Fibroblast of lung (primary cell): ENCODE results near the gene CSNK1G2. TPM values are rescaled to one million over a fixed set of nuclear protein-coding genes. Genes with fewer than 3 reads are reported as not detected.

Experiments used
- DNase-seq, 2 donors: peaks; one replicate each; pipeline versions ENCODE4 v3.0.0 to v3.0.0-alpha.2; 2010; ENCODE audit warnings: low read depth in 2 of 2
- H2AFZ ChIP-seq: 2 replicates; pipeline ENCODE4 v1.5.1; 2012; ENCODE audit warnings: low read length, control low read depth, inconsistent platforms
- H3K27ac ChIP-seq: 2 replicates; pipeline ENCODE4 v1.5.1; 2011; ENCODE audit warnings: low read length, control low read depth; ENCODE audit not compliant: insufficient read depth
- H3K27me3 ChIP-seq: 2 replicates; pipeline ENCODE4 v1.5.1; 2011; ENCODE audit warnings: mild to moderate bottlenecking, low read length; ENCODE audit not compliant: control insufficient read depth, insufficient read depth
- H3K36me3 ChIP-seq: 2 replicates; pipeline ENCODE4 v1.5.1; 2011; ENCODE audit warnings: low read length; ENCODE audit not compliant: control insufficient read depth, insufficient read depth
- H3K4me1 ChIP-seq: 2 replicates; pipeline ENCODE4 v1.5.1; 2011; ENCODE audit warnings: low read length; ENCODE audit not compliant: control insufficient read depth, insufficient read depth; ENCODE audit errors: extremely low read depth
- H3K4me2 ChIP-seq: 2 replicates; pipeline ENCODE4 v1.5.1; 2011; ENCODE audit warnings: low read length, control low read depth; ENCODE audit not compliant: insufficient read depth; ENCODE audit errors: extremely low read depth
- H3K4me3 ChIP-seq, 4 experiments: fragments of 200-600 bp in 1 of 4; sonication (generic) in 1 of 4; replicated peaks in 1 of 4; 2 replicates each; pipeline ENCODE4 v1.5.1; 2011 to 2016; ENCODE audit warnings: low read length in 4 of 4, low read depth in 3 of 4, mild to moderate bottlenecking in 3 of 4, control low read depth in 2 of 4, inconsistent platforms in 1 of 4, mixed read lengths in 1 of 4; ENCODE audit not compliant: insufficient read depth in 1 of 4; ENCODE audit errors: control extremely low read depth in 1 of 4
- H3K79me2 ChIP-seq: 2 replicates; pipeline ENCODE4 v1.5.1; 2012; ENCODE audit warnings: mild to moderate bottlenecking, low read length, inconsistent platforms; ENCODE audit not compliant: control insufficient read depth, insufficient read depth
- H3K9ac ChIP-seq: 2 replicates; pipeline ENCODE4 v1.5.1; 2011; ENCODE audit warnings: mild to moderate bottlenecking, low read length, control low read depth; ENCODE audit not compliant: insufficient read depth
- H3K9me3 ChIP-seq: 2 replicates; pipeline ENCODE4 v1.5.1; 2012; ENCODE audit warnings: low read depth, low read length; ENCODE audit not compliant: control insufficient read depth, insufficient read depth
- H4K20me1 ChIP-seq: 2 replicates; pipeline ENCODE4 v1.5.1; 2011; ENCODE audit warnings: low read length; ENCODE audit not compliant: control insufficient read depth, insufficient read depth; ENCODE audit errors: extremely low read depth
- CTCF ChIP-seq, 2 donors: IDR thresholded peaks in 1 of 2; conservative IDR thresholded peaks in 1 of 2; 1 replicate in 1 of 2; 2 replicates in 1 of 2; pipeline ENCODE4 v1.5.1; 2011 to 2012; ENCODE audit warnings: low read length in 2 of 2, control low read depth in 1 of 2, inconsistent platforms in 1 of 2, low read depth in 1 of 2, mild to moderate bottlenecking in 1 of 2
- EZH2 ChIP-seq: IDR thresholded peaks from 2 replicates; pipeline ENCODE4 v1.5.1; 2012; ENCODE audit warnings: low read length, control low read depth, mild to moderate bottlenecking; ENCODE audit errors: missing control alignments
- polyA plus RNA-seq, 2 donors: library from polyadenylated mRNA; depleted of rRNA in 1 of 2; stranded (reverse) in 1 of 2; unstranded in 1 of 2; fragments of >200 nt; gene quantifications; 2 replicates each; pipeline ENCODE4 v1.2.1, GENCODE V29; 2011 to 2012; ENCODE audit warnings: missing spikeins in 1 of 2
- total RNA-seq: library from RNA; depleted of rRNA; stranded (reverse); fragments of >200 nt; gene quantifications from 2 replicates; pipeline ENCODE4 v1.2.1, GENCODE V29; 2014

CSNK1G2 gene
- total and polyA plus RNA-seq, 2 donors (not counting 1 experiment from before 2014, with no cell fraction given): 21.2 to 58.6 TPM

GRCh38 chr19:1910177-1910576 lies 30.8 kb upstream of the CSNK1G2 start:
- Histone ChIP-seq H3K79me2 (peaks cover 62% of the 10 kb centered on the region), H3K27ac (no peak overlapping the region), H3K4me2 (peak overlapping the region; percentile 11), H3K36me3 (peaks cover 12% of the 10 kb centered on the region), H2AFZ (no peak overlapping the region), H3K9ac (no peak overlapping the region), H3K4me1 (peaks cover 6% of the 10 kb centered on the region), H3K27me3 (no peaks in the 10 kb centered on the region), H3K4me3 (no peak overlapping the region), H3K9me3 (no peaks in the 10 kb centered on the region), H4K20me1 (no peaks in the 10 kb centered on the region)
- TF ChIP-seq EZH2 (no peak), CTCF (conservative IDR thresholded peaks at IDR 0.05 in 1 of 2, IDR thresholded peaks at IDR 0.05 in 1 of 2; ENCODE audit: low read depth in 1 of 2, low read length in 2 of 2) (no peak)
- DNase-seq: peak in 1 of 2 donors; percentile 12

GRCh38 chr19:1911098-1911497 lies 29.9 kb upstream of the CSNK1G2 start:
- Histone ChIP-seq H3K9me3 (no peaks in the 10 kb centered on the region), H3K27ac (no peak overlapping the region), H3K36me3 (peaks cover 12% of the 10 kb centered on the region), H3K79me2 (peaks cover 56% of the 10 kb centered on the region), H4K20me1 (no peaks in the 10 kb centered on the region), H3K4me1 (peaks cover 3% of the 10 kb centered on the region), H3K4me3 (no peak overlapping the region), H3K27me3 (no peaks in the 10 kb centered on the region), H3K9ac (no peak overlapping the region), H3K4me2 (no peak overlapping the region), H2AFZ (no peak overlapping the region)
- no peak for TF ChIP-seq CTCF (conservative IDR thresholded peaks at IDR 0.05 in 1 of 2, IDR thresholded peaks at IDR 0.05 in 1 of 2; ENCODE audit: low read depth in 1 of 2, low read length in 2 of 2)
- TF ChIP-seq EZH2: no peak
- DNase-seq: no peak

GRCh38 chr19:1911995-1912394 lies 29.0 kb upstream of the CSNK1G2 start:
- H3K27ac ChIP-seq: no peak overlapping the region
- H3K9ac ChIP-seq: no peak overlapping the region
- H3K36me3 ChIP-seq: peaks cover 12% of the 10 kb centered on the region
- H3K4me1 ChIP-seq: peaks cover 2% of the 10 kb centered on the region
- no peaks in the 10 kb centered on the region for H3K27me3 ChIP-seq
- H2AFZ ChIP-seq: no peak overlapping the region
- TF ChIP-seq EZH2 (no peak), CTCF (conservative IDR thresholded peaks at IDR 0.05 in 1 of 2, IDR thresholded peaks at IDR 0.05 in 1 of 2; ENCODE audit: low read depth in 1 of 2, low read length in 2 of 2) (no peak)
- no peak for DNase-seq
- H3K4me2 ChIP-seq: no peak overlapping the region
- no peaks in the 10 kb centered on the region for H4K20me1 ChIP-seq
- no peak overlapping the region for H3K4me3 ChIP-seq
- H3K9me3 ChIP-seq: no peaks in the 10 kb centered on the region
- H3K79me2 ChIP-seq: peaks cover 54% of the 10 kb centered on the region
